GM18868 (cell line): ENCODE measurements around the gene GOLGA8J.
"Not testable (repeated sequence)": the region's sequence is repeated elsewhere in the genome, so short reads cannot be mapped to it uniquely, and the experiment has no call there.

Source experiments
- ATAC-seq: cut with Tn5 transposase; IDR thresholded peaks from one replicate; pipeline ENCODE4 v1.9.1; 2021; ENCODE audit warnings: mild to moderate bottlenecking, moderate library complexity; ENCODE audit not compliant: unreplicated experiment

GOLGA8J gene

DNA sequence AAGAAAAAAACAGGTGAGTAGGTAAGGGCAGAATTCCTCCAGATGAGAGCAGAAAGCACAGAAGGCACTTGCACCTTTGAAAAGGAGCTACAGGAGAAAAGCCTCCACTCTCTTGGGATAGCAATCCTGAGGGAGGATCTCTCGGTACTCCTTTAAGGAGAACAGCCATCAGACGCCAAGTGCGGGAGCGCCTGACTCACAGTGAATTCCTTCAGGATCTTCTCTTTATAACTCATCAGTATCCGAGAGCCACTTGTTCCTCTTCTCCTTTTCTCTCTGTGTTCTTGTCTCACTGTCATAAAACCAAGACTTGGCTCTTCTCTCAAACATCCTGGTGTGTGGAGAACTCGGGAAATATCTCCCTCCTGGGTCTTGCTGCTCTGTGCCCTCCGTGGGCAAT, 10.1 kb upstream of the GOLGA8J start:
- ATAC-seq, result no peak

DNA sequence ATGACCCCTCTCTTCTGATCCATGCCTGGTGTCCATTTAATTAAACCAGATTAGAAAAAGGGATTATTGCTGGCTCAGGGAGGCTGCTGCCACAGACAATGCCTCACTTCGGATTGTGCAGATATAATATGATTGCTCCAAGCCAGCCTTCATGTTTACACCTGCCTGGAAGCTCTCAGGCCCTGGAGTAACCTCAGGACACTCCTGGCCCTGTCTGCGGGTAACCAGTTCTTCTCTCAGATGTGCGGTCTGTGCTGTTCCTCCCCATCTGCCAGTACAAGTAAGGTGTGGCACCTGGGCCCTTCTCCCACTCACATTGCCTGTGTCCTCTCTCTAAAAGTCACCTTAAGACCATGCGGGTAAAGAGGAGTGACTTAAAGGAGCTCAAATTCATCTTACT, 8.8 kb upstream of the GOLGA8J start:
- ATAC-seq, result no peak

GRCh38 chr15:30080816-30081215, 1.9 kb upstream of the GOLGA8J start:
- ATAC-seq, result not testable (repeated sequence)

- ATAC-seq, result not testable (repeated sequence)
These were observed 15.1 kb downstream of the GOLGA8J start for GRCh38 chr15:30097827-30098226.

DNA sequence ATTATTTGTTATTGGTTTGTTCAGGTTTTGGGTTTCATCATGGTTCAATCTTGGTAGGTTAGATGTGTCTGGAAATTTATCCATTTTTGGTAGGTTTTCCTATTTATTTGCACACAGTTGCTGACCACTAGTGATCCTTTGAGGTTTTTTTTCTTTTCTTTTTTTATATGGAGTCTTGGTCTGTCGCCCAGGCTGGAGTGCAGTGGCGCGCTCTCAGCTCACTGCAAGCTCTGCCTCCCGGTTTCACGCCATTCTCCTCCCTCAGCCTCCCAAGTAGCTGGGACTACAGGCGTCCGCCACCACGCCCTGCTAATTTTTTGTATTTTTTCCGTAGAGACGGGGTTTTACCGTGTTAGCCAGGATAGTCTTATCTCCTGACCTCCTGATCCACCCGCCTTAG, 20.1 kb downstream of the GOLGA8J start:
- not testable (repeated sequence) for ATAC-seq

DNA sequence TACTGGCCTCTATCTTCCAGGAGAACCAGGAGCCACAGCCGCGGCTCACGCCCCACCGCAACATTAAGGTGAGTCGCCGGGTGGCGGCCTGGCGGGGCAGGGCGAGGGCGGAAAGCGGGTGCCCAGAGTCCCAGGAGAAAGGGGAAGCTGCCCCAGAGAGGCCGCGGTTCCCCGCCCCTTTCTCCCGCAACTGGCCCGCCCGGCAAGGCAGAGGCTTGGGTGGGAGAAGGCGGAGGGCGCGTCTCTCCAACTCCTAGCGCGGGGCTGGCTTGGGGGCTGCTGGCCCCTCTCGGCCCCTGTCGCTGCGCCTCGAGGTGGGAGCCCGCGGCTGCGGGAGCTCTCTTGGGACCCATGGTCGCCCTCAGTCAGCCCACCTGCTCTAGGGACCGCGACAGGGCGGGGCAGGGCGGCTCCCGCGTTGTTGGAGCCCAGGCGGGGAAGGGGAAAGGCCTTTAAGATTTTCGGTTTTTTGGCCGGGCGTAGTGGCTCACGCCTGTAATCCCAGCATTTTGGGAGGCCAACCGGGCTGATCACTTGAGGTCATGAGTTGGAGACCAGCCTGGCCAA, 21.3 kb downstream of the GOLGA8J start:
- not testable (repeated sequence) for ATAC-seq

GRCh38 chr15:30110591-30110990, 27.8 kb downstream of the GOLGA8J start:
- not testable (repeated sequence) for ATAC-seq

DNA sequence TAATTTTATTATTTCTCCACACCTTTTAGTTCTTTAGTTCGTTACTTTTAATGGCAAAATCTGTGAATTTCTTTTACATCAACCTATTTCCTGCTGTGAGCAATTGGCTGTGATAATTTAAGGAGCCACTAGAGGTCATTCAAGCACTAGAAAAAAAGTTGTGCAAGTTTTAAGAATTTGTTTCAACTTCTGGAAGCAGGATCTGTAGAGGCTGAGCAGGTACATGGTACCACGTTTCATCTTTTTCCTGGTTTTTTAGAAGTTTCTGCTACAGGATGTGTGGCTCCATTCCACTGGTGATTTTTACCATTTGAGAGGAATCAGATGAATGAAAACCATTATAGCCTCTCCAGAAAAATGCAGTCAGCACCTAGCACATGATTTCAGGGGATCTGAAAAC, 47.3 kb downstream of the GOLGA8J start:
- not testable (repeated sequence) for ATAC-seq

DNA sequence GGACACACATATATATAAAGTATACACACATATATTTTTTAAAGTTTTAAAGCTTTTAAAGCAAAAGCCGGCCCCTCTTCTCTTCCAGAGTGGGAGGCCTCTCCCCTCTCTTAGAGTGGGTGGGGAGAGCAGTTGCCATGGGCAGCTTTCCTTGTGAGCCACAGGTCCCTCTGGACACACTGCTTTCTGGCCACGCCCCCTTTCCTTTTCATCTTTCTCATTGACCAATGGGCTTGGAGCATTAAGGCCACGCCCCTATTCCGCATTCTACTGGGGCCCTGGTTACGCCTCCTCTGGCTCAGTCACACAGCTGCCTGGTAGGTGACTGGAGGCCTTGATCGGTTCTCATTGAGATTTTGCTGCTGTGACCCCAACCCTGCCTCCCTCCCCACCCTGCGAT, 52.0 kb downstream of the GOLGA8J start, which contains the start of gene GOLGA8T:
Gene GOLGA8T (plus strand): TSS at position 301 of the 400 bp plus-strand sequence. CDS start 98 bp downstream, at position 399.
- ATAC-seq, result not testable (repeated sequence)
